Measurements from ENCODE around the gene FETUB. TPM values are rescaled to one million over a fixed set of nuclear protein-coding genes. Genes with fewer than 3 reads are reported as not detected.

FETUB gene
- total and polyA plus RNA-seq, 9 donors, result not detected

DNA sequence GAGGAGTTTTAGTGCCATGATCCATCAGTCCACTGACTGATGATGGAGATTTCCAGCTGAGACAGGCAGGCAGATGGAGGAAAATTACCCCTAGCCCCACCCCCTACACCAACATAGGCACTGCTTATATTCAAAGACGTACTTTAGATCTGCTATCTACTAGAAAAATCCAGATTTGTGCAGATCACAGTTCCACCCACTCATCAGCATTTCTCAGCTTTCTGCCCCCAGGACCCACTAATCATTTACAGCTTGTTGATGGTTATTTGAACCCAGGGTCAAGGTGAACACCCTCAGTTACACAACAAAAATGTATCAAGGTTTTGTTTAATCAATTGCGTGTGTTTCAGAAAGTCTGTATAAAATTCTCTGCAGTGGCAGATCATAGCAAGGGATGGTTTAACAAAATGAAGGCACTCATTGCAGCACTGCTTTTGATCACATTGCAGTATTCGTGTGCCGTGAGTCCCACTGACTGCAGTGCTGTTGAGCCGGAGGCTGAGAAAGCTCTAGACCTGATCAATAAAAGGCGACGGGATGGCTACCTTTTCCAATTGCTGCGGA is 25.5 kb downstream of the FETUB start, which contains the start of gene HRG:
Gene HRG (plus strand): TSS at position 390 of the 564 bp plus-strand sequence. CDS start 18 bp downstream, at position 408.
- intact Hi-C loops (cut with DNase I), result no loop called here
- TF ChIP-seq, protein P1, sequence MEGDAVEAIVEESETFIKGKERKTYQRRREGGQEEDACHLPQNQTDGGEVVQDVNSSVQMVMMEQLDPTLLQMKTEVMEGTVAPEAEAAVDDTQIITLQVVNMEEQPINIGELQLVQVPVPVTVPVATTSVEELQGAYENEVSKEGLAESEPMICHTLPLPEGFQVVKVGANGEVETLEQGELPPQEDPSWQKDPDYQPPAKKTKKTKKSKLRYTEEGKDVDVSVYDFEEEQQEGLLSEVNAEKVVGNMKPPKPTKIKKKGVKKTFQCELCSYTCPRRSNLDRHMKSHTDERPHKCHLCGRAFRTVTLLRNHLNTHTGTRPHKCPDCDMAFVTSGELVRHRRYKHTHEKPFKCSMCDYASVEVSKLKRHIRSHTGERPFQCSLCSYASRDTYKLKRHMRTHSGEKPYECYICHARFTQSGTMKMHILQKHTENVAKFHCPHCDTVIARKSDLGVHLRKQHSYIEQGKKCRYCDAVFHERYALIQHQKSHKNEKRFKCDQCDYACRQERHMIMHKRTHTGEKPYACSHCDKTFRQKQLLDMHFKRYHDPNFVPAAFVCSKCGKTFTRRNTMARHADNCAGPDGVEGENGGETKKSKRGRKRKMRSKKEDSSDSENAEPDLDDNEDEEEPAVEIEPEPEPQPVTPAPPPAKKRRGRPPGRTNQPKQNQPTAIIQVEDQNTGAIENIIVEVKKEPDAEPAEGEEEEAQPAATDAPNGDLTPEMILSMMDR (IDR thresholded peaks at IDR 0.05), result no peak
- TF ChIP-seq POLR2A (IDR thresholded peaks at IDR 0.05), result no peak
- TF ChIP-seq EP300 (IDR thresholded peaks at IDR 0.05), result no peak
- Histone ChIP-seq H3K27me3 (no peaks in the 10 kb centered on the region), H3K9me3 (no peaks in the 10 kb centered on the region), H3K4me1 (ENCODE audit: insufficient read depth) (no peaks in the 10 kb centered on the region), H3K4me3 (no peak within 1 kb of the TSS), H3K27ac (no peak within 1 kb of the TSS), H3K36me3 (no peaks in the 10 kb centered on the region)
- DNase-seq, result no peak
- WGBS, 3 donors, result 63 to 72% (median 70%) methylated on average over 8 of the region's 8 CpGs

DNA sequence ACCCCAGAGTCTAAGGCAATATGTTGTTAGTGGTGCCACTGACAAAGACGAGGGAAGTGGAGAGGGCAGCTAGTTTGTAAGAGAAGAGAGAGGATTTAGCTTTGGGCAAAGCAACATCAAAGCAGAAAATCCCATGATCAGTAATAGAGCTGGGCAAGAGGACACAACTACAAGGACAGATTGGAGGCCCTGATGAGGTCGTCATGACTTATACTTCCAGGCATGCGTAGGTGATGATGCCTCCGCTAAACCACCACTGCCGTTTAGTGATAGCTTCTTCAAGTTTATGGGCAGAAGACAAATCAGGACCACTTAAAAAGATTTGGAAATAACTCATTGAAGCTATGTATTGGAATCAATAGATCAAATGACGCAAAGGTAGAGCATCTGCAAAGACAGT is 28.2 kb downstream of the FETUB start:
- DNase-seq, result no peak
- intact Hi-C loops (cut with DNase I), result no loop called here
- no peak for TF ChIP-seq POLR2A (IDR thresholded peaks at IDR 0.05)
- TF ChIP-seq, protein P1 (IDR thresholded peaks at IDR 0.05), result no peak
- no peak for TF ChIP-seq EP300 (IDR thresholded peaks at IDR 0.05)
- 64 to 73% (median 64%) methylated on average over 6 of the region's 6 CpGs for WGBS, 3 donors
- H3K4me3 ChIP-seq, result no peak overlapping the region
- no peaks in the 10 kb centered on the region for H3K4me1 ChIP-seq (ENCODE audit: insufficient read depth)
- H3K36me3 ChIP-seq, result no peaks in the 10 kb centered on the region
- no peaks in the 10 kb centered on the region for H3K27me3 ChIP-seq
- H3K9me3 ChIP-seq, result no peaks in the 10 kb centered on the region
- H3K27ac ChIP-seq, result no peak overlapping the region

DNA sequence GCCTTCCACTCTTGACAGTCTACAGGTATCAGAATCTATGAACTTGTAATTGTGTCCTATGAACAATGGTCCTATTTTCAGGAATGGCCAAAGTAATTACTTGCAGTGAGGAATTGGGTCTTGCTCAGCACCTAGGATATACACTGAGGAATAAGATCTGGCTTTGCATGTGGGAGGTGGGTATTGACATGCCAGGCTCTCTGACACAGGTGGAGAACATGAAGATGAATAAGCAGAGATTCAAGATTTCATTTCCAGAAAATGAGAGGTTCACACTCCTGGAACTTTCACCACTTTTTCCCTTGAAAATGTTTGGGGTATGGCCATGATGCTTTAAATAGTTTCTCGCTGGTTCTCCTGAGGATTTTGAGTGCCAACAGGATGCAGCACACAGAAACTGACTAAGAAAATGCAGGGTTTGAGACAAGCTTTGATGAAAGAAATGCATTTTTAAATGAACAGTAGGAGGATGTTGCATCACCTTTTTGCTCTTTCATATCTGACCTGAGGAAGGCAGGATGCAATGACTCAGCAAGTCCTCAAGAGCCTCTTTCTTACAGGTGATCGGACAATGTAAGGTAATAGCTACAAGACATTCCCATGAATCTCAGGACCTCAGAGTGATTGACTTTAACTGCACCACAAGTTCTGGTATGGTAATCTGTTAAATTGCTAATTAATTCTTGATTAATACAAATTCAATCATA is 29.3 kb downstream of the FETUB start:
- no peak for DNase-seq
- no peaks in the 10 kb centered on the region for H3K9me3 ChIP-seq
- intact Hi-C loops (cut with DNase I), result no loop called here
- H3K4me1 ChIP-seq (ENCODE audit: insufficient read depth), result no peaks in the 10 kb centered on the region
- no peak overlapping the region for H3K4me3 ChIP-seq
- TF ChIP-seq POLR2A (IDR thresholded peaks at IDR 0.05), result no peak
- TF ChIP-seq EP300 (IDR thresholded peaks at IDR 0.05), result no peak
- TF ChIP-seq, protein P1 (IDR thresholded peaks at IDR 0.05), result no peak
- 77 to 83% (median 83%) methylated on average over 2 of the region's 2 CpGs for WGBS, 3 donors
- no peaks in the 10 kb centered on the region for H3K27me3 ChIP-seq
- no peaks in the 10 kb centered on the region for H3K36me3 ChIP-seq
- H3K27ac ChIP-seq, result no peak overlapping the region

DNA sequence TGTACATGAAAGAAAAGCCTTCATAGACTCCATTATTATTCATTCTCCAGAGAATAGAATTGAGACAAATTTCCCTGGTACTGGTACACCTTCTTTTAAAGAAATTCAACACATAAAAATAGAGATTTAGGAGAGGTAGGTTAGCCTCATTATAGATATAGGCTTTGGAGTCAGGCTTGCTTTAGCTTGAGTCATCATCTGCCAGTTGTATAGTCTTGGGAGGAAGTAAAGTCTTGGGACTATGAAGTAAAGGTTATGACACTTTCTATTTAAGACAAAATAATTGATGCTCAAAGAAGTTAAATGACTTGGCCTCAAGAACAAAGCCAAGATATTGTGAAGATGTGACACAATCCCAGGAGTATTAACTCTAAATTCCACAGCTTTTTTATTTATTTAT is 30.0 kb downstream of the FETUB start:
- H3K4me1 ChIP-seq (ENCODE audit: insufficient read depth), result no peaks in the 10 kb centered on the region
- H3K9me3 ChIP-seq, result no peaks in the 10 kb centered on the region
- intact Hi-C loops (cut with DNase I), result no loop called here
- TF ChIP-seq POLR2A (IDR thresholded peaks at IDR 0.05), result no peak
- TF ChIP-seq, protein P1 (IDR thresholded peaks at IDR 0.05), result no peak
- H3K27me3 ChIP-seq, result no peaks in the 10 kb centered on the region
- no peak for DNase-seq
- H3K36me3 ChIP-seq, result no peaks in the 10 kb centered on the region
- H3K4me3 ChIP-seq, result no peak overlapping the region
- H3K27ac ChIP-seq, result no peak overlapping the region

Data from ovary (tissue), 9 donors.